Measurements from ENCODE around the gene SP110.

DNA sequence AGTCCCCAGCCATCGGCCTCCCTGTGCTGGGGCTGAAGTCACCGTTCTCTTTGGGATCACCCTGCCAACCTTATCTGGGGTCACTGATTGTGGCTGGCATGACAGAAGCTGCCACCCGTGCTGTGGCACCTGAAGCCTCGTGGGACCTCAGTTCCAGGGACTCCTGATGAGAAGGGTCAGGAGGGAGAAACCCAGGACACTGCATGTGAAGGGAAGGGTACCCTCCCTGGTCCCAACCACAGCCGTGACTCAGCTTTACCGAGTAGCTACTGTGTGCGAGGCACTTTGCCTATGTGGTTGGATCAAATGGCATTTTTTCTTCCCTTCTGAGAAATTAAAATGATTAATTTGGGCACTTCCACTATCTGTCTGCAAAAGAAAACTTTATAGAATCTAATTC, 64.4 kb downstream of the SP110 start:
- TF ChIP-seq KLF16 (tag by site-specific recombination; IDR thresholded peaks at IDR 0.05) = no peak
- TF ChIP-seq, protein P1, sequence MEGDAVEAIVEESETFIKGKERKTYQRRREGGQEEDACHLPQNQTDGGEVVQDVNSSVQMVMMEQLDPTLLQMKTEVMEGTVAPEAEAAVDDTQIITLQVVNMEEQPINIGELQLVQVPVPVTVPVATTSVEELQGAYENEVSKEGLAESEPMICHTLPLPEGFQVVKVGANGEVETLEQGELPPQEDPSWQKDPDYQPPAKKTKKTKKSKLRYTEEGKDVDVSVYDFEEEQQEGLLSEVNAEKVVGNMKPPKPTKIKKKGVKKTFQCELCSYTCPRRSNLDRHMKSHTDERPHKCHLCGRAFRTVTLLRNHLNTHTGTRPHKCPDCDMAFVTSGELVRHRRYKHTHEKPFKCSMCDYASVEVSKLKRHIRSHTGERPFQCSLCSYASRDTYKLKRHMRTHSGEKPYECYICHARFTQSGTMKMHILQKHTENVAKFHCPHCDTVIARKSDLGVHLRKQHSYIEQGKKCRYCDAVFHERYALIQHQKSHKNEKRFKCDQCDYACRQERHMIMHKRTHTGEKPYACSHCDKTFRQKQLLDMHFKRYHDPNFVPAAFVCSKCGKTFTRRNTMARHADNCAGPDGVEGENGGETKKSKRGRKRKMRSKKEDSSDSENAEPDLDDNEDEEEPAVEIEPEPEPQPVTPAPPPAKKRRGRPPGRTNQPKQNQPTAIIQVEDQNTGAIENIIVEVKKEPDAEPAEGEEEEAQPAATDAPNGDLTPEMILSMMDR (tag by site-specific recombination; IDR thresholded peaks at IDR 0.05) = no peak
- no peak for TF ChIP-seq ZNF211 (tag by site-specific recombination; IDR thresholded peaks at IDR 0.05; ENCODE audit: low read depth)
- no peak for TF ChIP-seq ZNF747 (tag by site-specific recombination; IDR thresholded peaks at IDR 0.05)
- TF ChIP-seq SCRT1 (tag by site-specific recombination; IDR thresholded peaks at IDR 0.05; ENCODE audit: borderline replicate concordance) = no peak

Measured in HEK293 (cell line).